GM23248 (cell line): ENCODE measurements around the gene HSBP1.

Experiments used
- EZH2 ChIP-seq: fragments of 200-600 bp; sonication (generic); IDR thresholded peaks from 2 replicates; pipeline ENCODE4 v1.6.1; 2018; ENCODE audit warnings: antibody characterized with exemption, mild to moderate bottlenecking; ENCODE audit not compliant: insufficient read depth, poor library complexity, severe bottlenecking
- EZH2phosphoT487 ChIP-seq: fragments of 200-600 bp; sonication (generic); IDR thresholded peaks from 2 replicates; pipeline ENCODE4 v1.6.1; 2018; ENCODE audit warnings: antibody characterized with exemption, moderate library complexity, mild to moderate bottlenecking, low read depth; ENCODE audit not compliant: insufficient read depth

DNA sequence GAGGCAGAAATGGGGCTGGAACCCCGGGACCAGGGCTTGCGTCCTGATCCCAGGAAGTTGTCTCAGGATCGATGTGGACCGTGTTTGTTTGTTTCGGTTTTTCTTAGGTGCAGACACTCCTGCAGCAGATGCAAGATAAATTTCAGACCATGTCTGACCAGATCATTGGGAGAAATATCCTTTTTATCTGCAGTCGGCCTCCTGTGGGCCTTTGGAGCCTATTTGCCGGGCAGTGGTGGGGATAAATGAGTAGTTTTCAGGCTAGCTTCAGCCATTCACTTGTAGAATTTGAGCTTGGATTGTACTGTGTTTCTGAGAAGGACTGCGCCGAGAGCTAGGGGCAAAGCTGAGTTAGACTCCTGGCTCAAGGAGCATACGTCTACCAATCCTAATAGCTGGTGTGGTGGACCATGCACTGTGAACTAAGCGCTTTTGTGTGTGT, 816 bp downstream of the HSBP1 start:
- TF ChIP-seq EZH2 (no peak), EZH2phosphoT487 (no peak)
